Measurements from ENCODE around the gene ATP8A2. TPM values are rescaled to one million over a fixed set of nuclear protein-coding genes. Genes with fewer than 3 reads are reported as not detected.
A peak's percentile ranks its signal among the peaks of the same experiment; 100 is the strongest.
"Not testable (repeated sequence)": the region's sequence is repeated elsewhere in the genome, so short reads cannot be mapped to it uniquely, and the experiment has no call there.

ATP8A2 gene
- under 1 TPM in 2 of 3 donors, not detected in 1; 0.20 to 0.38 TPM for polyA plus RNA-seq

- peak within 1 kb of the TSS in 2 of 5 donors; percentile 35 to 43 for H3K4me3 Mint-ChIP-seq
- peaks cover 0 to 8% (median 0%) of the 10 kb centered on the region in 6 donors for H3K9me3 Mint-ChIP-seq
- no peaks in the 10 kb centered on the region for H3K36me3 Mint-ChIP-seq
- peaks cover 3 to 7% of the 10 kb centered on the region in 2 donors for H3K4me1 Mint-ChIP-seq
- H3K27me3 Mint-ChIP-seq (ENCODE audit: low read depth in 3 of 3), result peaks cover 12 to 24% (median 20%) of the 10 kb centered on the region in 3 donors
- no peak within 1 kb of the TSS for H3K27ac Mint-ChIP-seq
- no peak for DNase-seq
Observed at GRCh38 chr13:25371875-25372283, at the start of gene ATP8A2. TSS of gene ATP8A2 (plus strand) at chr13:25371974. CDS start at chr13:25372213, 239 bp downstream.

GRCh38 chr13:25324100-25324499 lies 47.7 kb upstream of the ATP8A2 start:
- Mint-ChIP-seq H3K27ac (peak overlapping the region in 2 of 6 donors; percentile 1 to 29), H3K9me3 (no peaks in the 10 kb centered on the region), H3K27me3 (ENCODE audit: low read depth in 3 of 3) (no peaks in the 10 kb centered on the region), H3K36me3 (peaks cover 0 to 21% (median 9%) of the 10 kb centered on the region in 3 donors), H3K4me1 (no peaks in the 10 kb centered on the region), H3K4me3 (no peak overlapping the region)
- DNase-seq, result no peak

- H3K27me3 Mint-ChIP-seq (ENCODE audit: low read depth in 3 of 3), result no peaks in the 10 kb centered on the region
- no peak overlapping the region for H3K4me3 Mint-ChIP-seq
- H3K27ac Mint-ChIP-seq, result no peak overlapping the region
- DNase-seq, result no peak
- H3K4me1 Mint-ChIP-seq, result peaks cover 0 to 10% of the 10 kb centered on the region in 2 donors
- H3K9me3 Mint-ChIP-seq, result no peaks in the 10 kb centered on the region
- peaks cover 9 to 46% (median 23%) of the 10 kb centered on the region in 3 donors for H3K36me3 Mint-ChIP-seq
Observed at GRCh38 chr13:25329706-25330105, 42.1 kb upstream of the ATP8A2 start.

GRCh38 chr13:25330541-25330940 lies 41.2 kb upstream of the ATP8A2 start:
- no peak for DNase-seq
- H3K4me3 Mint-ChIP-seq, result no peak overlapping the region
- peaks cover 0 to 10% of the 10 kb centered on the region in 2 donors for H3K4me1 Mint-ChIP-seq
- peak overlapping the region in 1 of 6 donors; percentile 17 for H3K27ac Mint-ChIP-seq
- no peaks in the 10 kb centered on the region for H3K27me3 Mint-ChIP-seq (ENCODE audit: low read depth in 3 of 3)
- peaks cover 9 to 41% (median 23%) of the 10 kb centered on the region in 3 donors for H3K36me3 Mint-ChIP-seq
- no peaks in the 10 kb centered on the region for H3K9me3 Mint-ChIP-seq

GRCh38 chr13:25335856-25336255 lies 35.9 kb upstream of the ATP8A2 start:
- H3K36me3 Mint-ChIP-seq, result peaks cover 14 to 38% (median 21%) of the 10 kb centered on the region in 3 donors

GRCh38 chr13:25345576-25345975 lies 26.2 kb upstream of the ATP8A2 start:
- Mint-ChIP-seq H3K4me1 (no peaks in the 10 kb centered on the region), H3K27ac (no peak overlapping the region), H3K27me3 (ENCODE audit: low read depth in 3 of 3) (no peaks in the 10 kb centered on the region), H3K4me3 (no peak overlapping the region), H3K9me3 (no peaks in the 10 kb centered on the region), H3K36me3 (peaks cover 3 to 11% (median 7%) of the 10 kb centered on the region in 3 donors)
- DNase-seq, result no peak

More at GRCh38 chr13:25335856-25336255, 35.9 kb upstream of the ATP8A2 start:
- Mint-ChIP-seq H3K9me3 (no peaks in the 10 kb centered on the region), H3K4me1 (peaks cover 0 to 10% of the 10 kb centered on the region in 2 donors), H3K4me3 (no peak overlapping the region), H3K27ac (no peak overlapping the region), H3K27me3 (ENCODE audit: low read depth in 3 of 3) (no peaks in the 10 kb centered on the region)
- no peak for DNase-seq

GRCh38 chr13:25347151-25347550 lies 24.6 kb upstream of the ATP8A2 start:
- H3K4me3 Mint-ChIP-seq, result no peak overlapping the region
- H3K27ac Mint-ChIP-seq, result no peak overlapping the region
- no peaks in the 10 kb centered on the region for H3K4me1 Mint-ChIP-seq
- H3K27me3 Mint-ChIP-seq (ENCODE audit: low read depth in 3 of 3), result peaks cover 0 to 2% (median 0%) of the 10 kb centered on the region in 3 donors
- DNase-seq, result no peak
- H3K9me3 Mint-ChIP-seq, result peaks cover 0 to 2% (median 0%) of the 10 kb centered on the region in 6 donors
- peaks cover 0 to 8% (median 4%) of the 10 kb centered on the region in 3 donors for H3K36me3 Mint-ChIP-seq

GRCh38 chr13:25351404-25351803 lies 20.4 kb upstream of the ATP8A2 start:
- Mint-ChIP-seq H3K27ac (no peak overlapping the region), H3K36me3 (no peaks in the 10 kb centered on the region), H3K27me3 (ENCODE audit: low read depth in 3 of 3) (peaks cover 4 to 14% (median 9%) of the 10 kb centered on the region in 3 donors), H3K9me3 (peaks cover 0 to 2% (median 0%) of the 10 kb centered on the region in 6 donors), H3K4me1 (no peaks in the 10 kb centered on the region), H3K4me3 (no peak overlapping the region)
- no peak for DNase-seq

- Mint-ChIP-seq H3K36me3 (no peaks in the 10 kb centered on the region), H3K4me3 (no peak overlapping the region), H3K4me1 (no peaks in the 10 kb centered on the region), H3K27me3 (ENCODE audit: low read depth in 3 of 3) (peaks cover 4 to 14% (median 9%) of the 10 kb centered on the region in 3 donors), H3K9me3 (peaks cover 0 to 2% (median 0%) of the 10 kb centered on the region in 6 donors), H3K27ac (no peak overlapping the region)
- DNase-seq, result no peak
Observed at GRCh38 chr13:25352230-25352629, 19.5 kb upstream of the ATP8A2 start.

- Mint-ChIP-seq H3K4me3 (no peak overlapping the region), H3K27me3 (ENCODE audit: low read depth in 3 of 3) (peaks cover 4 to 14% (median 9%) of the 10 kb centered on the region in 3 donors), H3K36me3 (no peaks in the 10 kb centered on the region), H3K27ac (no peak overlapping the region), H3K4me1 (no peaks in the 10 kb centered on the region), H3K9me3 (peaks cover 0 to 2% (median 0%) of the 10 kb centered on the region in 6 donors)
- no peak for DNase-seq
Observed at GRCh38 chr13:25352806-25353205, 19.0 kb upstream of the ATP8A2 start.

- no peaks in the 10 kb centered on the region for H3K36me3 Mint-ChIP-seq
- no peak for DNase-seq
- H3K4me3 Mint-ChIP-seq, result no peak overlapping the region
- peaks cover 0 to 2% (median 0%) of the 10 kb centered on the region in 6 donors for H3K9me3 Mint-ChIP-seq
- H3K4me1 Mint-ChIP-seq, result no peaks in the 10 kb centered on the region
- H3K27ac Mint-ChIP-seq, result no peak overlapping the region
- H3K27me3 Mint-ChIP-seq (ENCODE audit: low read depth in 3 of 3), result peaks cover 4 to 14% (median 9%) of the 10 kb centered on the region in 3 donors
Observed at GRCh38 chr13:25353344-25353743, 18.4 kb upstream of the ATP8A2 start.

GRCh38 chr13:25354377-25354776 lies 17.4 kb upstream of the ATP8A2 start:
- no peaks in the 10 kb centered on the region for H3K4me1 Mint-ChIP-seq
- H3K36me3 Mint-ChIP-seq, result no peaks in the 10 kb centered on the region
- H3K4me3 Mint-ChIP-seq, result no peak overlapping the region
- H3K9me3 Mint-ChIP-seq, result peaks cover 0 to 2% (median 0%) of the 10 kb centered on the region in 6 donors
- no peak overlapping the region for H3K27ac Mint-ChIP-seq
- H3K27me3 Mint-ChIP-seq (ENCODE audit: low read depth in 3 of 3), result peaks cover 4 to 17% (median 9%) of the 10 kb centered on the region in 3 donors
- DNase-seq, result no peak

GRCh38 chr13:25360443-25360842 lies 11.3 kb upstream of the ATP8A2 start:
- peaks cover 0 to 15% (median 3%) of the 10 kb centered on the region in 3 donors for H3K27me3 Mint-ChIP-seq (ENCODE audit: low read depth in 3 of 3)
- not testable (repeated sequence) for H3K36me3 Mint-ChIP-seq, DNase-seq, H3K4me3 Mint-ChIP-seq, H3K4me1 Mint-ChIP-seq, H3K27ac Mint-ChIP-seq, H3K9me3 Mint-ChIP-seq

GRCh38 chr13:25365720-25366235 lies 6.0 kb upstream of the ATP8A2 start:
- Mint-ChIP-seq H3K9me3 (peaks cover 0 to 7% (median 2%) of the 10 kb centered on the region in 6 donors), H3K36me3 (no peaks in the 10 kb centered on the region), H3K27ac (no peak overlapping the region), H3K27me3 (ENCODE audit: low read depth in 3 of 3) (peaks cover 4 to 5% (median 5%) of the 10 kb centered on the region in 3 donors), H3K4me3 (no peak overlapping the region), H3K4me1 (no peaks in the 10 kb centered on the region)
- DNase-seq, result no peak

Measured in immature natural killer cell (primary cell).